Ishikawa (cell line): ENCODE measurements around the gene CD247.

ENCODE experiments used
- CEBPB ChIP-seq: IDR thresholded peaks from 2 replicates; pipeline ENCODE4 v1.6.1; 2012
- CREB1 ChIP-seq: IDR thresholded peaks from 2 replicates; pipeline ENCODE4 v1.6.1; 2012; ENCODE audit warnings: low read depth
- EGR1 ChIP-seq: IDR thresholded peaks from 2 replicates; pipeline ENCODE4 v1.6.1; 2012
- EP300 ChIP-seq: IDR thresholded peaks from 2 replicates; pipeline ENCODE4 v1.6.1; 2012; ENCODE audit warnings: borderline replicate concordance
- FOXM1 ChIP-seq: IDR thresholded peaks from 2 replicates; pipeline ENCODE4 v1.6.1; 2012; ENCODE audit warnings: low read depth, borderline replicate concordance
- MAX ChIP-seq: IDR thresholded peaks from 2 replicates; pipeline ENCODE4 v1.6.1; 2012
- REST ChIP-seq: IDR thresholded peaks from 2 replicates; pipeline ENCODE4 v1.6.1; 2012; ENCODE audit warnings: low read depth, mild to moderate bottlenecking

DNA sequence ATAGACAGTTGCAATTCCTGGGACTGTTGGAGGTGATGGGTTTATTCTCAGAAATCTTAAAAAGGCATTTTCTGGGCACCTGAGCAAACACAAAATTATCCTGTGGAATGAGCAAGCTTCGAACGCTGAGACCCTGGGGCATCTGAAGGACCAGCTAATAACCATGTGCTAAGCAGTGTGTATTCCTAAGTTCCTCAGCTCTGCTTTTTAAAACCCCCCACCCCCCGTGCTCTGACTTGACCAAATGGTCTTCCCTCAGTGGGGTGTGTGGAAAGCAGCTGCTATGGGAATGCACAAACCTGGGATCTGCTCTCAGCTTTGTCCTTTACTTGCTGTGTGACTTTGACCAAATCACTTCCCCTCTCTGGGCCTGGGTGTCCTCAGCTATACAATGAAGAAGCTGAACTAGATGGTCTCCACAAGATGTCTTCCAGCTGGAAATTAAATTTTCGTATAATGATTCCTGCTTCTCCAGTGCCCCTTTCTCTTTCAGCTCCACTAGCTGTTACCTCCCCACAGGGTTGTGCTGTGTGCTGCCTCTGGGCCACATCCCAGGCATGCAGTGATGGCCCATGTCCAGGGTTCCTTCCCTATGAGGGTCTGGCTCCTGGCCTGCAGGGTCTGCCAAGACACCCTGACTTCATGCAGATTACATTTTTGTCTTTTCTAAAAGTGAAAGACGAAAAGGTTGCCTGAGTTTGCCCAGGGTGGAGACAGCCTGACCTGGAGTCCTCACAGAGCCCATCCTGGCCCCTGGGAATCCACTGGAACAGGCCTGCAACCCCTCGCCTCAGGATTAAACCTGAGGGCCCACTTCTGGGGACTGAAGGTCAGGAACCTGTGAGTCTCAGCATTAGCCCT lies 14.9 kb upstream of the CD247 start:
- no peak for TF ChIP-seq MAX
- no peak for TF ChIP-seq REST
- TF ChIP-seq FOXM1, result no peak
- no peak for TF ChIP-seq EP300
- no peak for TF ChIP-seq EGR1
- TF ChIP-seq CEBPB, result no peak
- no peak for TF ChIP-seq CREB1
